DMS 273 treated with DMSO at 0.1 percent for 48 hours (cell line): ENCODE results near the gene CCDC138.

Experiments used
- DNase-seq: peaks from one replicate; lab custom pipeline; 2025; lab: John Stamatoyannopoulos, UW

Gene CCDC138

GRCh38 chr2:108829578-108830310, 43.2 kb downstream of the CCDC138 start:
- no peak for DNase-seq

GRCh38 chr2:108833219-108833618, 46.6 kb downstream of the CCDC138 start:
- DNase-seq: no peak

- no peak for DNase-seq
Observed at GRCh38 chr2:108834620-108835019, 48.0 kb downstream of the CCDC138 start.

GRCh38 chr2:108835040-108835439, 48.5 kb downstream of the CCDC138 start:
- no peak for DNase-seq

GRCh38 chr2:108837198-108837597, 50.6 kb downstream of the CCDC138 start:
- DNase-seq: no peak

DNA sequence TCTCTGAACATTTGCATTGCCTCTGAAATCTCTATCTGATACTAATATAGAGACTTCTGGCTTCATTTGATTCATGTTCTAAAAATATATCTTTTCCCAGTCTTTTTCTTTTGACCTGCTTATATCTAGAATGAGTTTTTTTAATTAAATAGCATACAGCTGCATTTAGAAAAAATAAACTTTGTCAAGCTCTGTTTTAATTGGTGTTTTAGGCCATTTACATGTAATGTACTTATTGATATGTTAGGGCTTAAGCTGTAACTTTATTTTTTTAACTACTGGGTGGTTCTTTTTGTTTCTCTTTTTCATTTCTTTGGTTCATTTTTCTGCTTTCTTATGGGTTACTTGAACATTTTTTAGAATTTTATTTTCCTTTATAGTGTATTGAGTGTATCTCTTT, 54.9 kb downstream of the CCDC138 start:
- no peak for DNase-seq

DNA sequence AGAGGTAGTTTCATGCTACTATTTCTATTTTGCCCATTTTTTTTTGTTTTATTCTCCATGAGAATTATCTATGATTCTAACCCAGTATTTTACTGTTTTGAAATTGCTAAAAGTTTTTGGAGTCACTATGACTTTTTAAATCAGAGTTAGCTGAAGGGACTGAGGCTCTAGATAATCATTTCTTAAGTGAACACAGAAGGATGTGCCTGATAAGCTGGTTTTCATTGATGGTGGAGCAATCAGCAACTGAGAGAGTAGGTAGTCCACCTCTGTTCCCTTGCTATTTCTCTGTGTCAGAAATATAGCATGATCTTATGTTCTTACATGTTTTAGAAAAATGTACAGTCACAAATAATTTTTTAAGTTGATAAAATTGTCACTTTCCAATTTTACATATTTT, 59.4 kb downstream of the CCDC138 start:
- DNase-seq: no peak

DNA sequence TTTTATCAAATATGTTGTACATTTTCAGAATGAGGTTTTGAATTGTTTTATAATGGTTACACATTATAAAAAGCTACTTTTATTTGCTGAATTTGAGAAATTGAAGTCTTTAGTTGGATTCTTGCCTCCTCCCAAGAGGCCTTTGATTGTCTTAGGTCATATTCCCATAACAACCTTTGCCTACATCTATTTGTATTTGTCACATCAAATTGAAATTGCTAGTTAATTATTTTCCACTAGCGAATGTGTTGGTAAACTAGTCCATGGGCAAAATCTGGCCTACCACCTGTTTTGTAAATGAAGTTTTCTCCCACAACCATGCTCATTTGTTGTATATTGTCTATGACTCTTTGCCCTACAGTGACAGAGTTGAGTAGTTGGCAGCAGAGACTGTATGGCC, 60.4 kb downstream of the CCDC138 start:
- no peak for DNase-seq

DNA sequence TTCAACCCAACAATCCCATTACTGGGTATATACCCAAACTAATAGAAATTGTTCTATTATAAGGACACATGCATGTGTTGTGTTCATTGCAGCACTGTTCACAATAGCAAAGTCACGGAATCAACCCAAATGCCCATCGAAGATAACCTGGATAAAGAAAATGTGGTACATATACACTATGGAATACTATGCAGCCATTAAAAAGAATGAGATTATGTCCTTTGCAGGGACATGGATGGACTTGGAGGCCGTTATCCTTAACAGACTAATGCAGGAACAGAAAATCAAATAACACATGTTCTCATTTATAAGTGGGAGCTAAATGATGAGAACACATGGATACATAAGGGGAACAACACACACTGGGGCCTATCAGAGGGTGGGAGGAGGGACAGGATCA, 65.8 kb downstream of the CCDC138 start:
- DNase-seq: no peak

- no peak for DNase-seq
Observed at GRCh38 chr2:108853421-108853820, 66.8 kb downstream of the CCDC138 start.

DNA sequence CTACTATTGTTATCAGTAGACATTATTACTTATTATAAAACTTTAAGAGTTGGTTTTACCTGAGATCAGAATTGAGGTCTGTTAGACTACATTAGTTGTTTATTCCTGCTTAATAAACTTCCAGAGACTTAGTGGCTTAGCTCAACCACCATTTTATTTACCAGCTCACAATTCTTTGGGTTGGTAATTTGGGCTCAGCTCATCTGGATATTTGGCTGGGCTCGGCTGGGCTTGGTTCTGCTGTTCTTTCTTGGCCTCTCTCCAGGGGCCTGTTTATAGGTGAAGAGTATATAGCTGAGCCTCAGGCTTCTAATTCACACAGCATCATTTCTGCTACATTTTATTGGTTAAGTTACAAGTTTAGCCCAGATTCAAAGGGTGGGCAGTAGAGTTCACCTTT, 67.9 kb downstream of the CCDC138 start:
- DNase-seq: no peak

GRCh38 chr2:108855194-108855593, 68.6 kb downstream of the CCDC138 start:
- no peak for DNase-seq

DNA sequence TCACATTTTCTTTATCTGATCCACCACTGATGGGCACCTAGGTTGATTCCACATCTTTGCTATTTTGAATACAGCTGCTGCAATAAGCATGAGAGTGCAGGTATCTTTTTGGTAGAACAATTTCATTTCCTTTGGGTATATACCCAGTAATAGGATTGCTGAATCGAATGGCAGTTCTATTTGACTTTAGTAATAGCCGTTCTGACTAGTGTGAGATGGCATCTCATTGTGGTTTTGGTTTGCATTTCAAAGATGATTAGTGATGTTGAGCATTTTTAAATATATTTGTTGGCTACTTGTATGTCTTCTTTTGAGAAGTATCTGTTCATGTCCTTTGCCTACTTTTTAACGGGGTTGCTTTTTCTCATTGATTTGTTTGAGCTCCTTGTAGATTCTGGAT, 72.3 kb downstream of the CCDC138 start:
- DNase-seq: no peak

DNA sequence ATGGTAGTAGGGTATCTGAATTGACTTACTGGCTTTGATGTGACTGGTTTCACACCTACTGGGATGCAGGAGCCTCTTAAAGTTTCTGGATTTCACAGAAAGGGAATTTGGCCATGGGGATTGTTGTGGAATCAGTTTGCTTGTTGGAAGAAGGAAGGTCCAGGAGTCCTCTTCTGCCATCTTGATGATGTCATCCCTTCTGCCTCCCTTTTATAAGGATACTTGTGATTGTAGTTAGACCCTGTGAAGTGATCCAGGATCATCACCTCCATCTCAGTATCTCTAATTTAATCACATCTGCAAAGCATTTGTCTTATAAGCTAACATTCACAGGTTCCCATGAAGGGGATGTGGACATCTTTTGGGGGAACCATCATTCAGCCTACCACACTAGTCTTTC, 79.5 kb downstream of the CCDC138 start:
- DNase-seq: no peak

DNA sequence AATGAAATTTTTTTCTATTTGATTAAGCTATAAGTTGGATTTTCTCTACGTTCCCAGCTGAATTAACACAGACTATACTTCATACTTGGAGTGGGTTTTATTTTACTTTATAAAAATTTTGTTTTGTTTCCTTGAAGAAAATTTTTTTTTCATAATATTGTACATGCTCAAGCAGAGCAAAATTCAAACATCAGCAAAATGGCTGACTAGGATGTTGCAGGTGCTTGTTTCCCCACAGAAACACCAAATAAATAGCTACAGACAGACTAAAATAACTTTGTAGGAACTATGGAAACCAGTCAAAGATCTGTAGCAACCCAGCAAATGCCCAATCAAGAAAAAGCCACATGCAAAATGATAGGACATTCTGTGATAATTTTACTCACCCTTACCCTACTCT, 82.3 kb downstream of the CCDC138 start:
- DNase-seq: no peak

DNA sequence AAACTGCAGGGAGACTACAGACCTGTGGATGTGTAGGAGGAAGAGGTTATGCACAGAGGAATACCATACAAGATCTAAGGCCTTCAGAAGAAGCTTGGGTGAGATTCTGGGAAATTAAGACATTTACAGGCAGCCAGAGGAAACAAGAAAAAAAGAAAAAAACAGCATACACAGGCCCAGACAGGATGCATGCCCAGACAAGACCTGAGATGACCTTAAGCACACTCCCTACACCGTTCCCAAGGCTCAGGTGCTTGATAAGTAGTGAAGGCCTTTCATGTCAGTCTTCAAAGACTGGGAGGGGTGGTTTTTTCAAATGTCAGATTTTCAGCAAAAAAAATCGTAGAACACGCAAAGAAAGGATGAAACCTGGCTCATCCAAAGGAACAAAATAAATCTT, 83.0 kb downstream of the CCDC138 start:
- DNase-seq: no peak

GRCh38 chr2:108870069-108870644, 83.6 kb downstream of the CCDC138 start:
- no peak for DNase-seq

- DNase-seq: no peak
Observed at GRCh38 chr2:108877506-108877905, 90.9 kb downstream of the CCDC138 start.

GRCh38 chr2:108878276-108878675, 91.7 kb downstream of the CCDC138 start:
- DNase-seq: no peak

DNA sequence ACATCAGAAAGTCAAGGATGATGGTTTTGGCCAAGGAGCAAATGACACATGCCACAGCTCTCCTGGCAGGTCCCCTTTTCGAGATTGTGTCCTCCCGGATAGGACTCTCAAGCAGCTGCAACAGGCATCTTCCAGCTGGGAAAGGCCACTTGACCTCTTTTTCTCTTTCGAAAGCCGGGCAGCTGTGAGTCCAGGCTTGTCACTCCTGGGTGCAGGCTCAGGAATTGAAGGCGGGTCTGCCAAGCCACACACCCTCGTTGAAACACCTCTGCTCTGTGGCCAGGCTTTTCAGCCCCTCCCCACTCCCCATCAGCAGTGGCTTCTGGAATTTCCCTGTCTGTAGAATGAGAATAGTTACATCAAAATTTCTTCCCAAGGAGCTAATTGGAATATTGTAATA, 98.0 kb downstream of the CCDC138 start:
- DNase-seq: no peak

DNA sequence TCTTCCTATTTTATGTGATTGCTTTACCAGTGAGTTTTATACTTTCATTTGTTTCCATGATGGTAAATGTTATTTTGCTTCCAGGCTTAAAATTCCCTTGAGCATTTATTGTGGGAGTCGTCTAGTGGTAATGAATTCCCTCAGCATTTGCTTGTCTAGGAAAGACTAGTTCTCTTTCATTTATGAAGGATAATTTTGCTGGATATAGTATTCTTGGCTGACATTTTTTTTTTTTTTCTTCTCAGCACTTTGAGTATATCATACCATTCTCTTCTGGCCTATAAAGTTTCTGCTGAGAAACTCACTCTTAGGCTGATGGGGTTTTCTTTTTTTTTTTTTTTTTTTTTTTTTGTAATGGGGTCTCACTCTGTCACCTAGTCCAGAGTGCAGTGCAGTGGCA, 103.3 kb downstream of the CCDC138 start:
- DNase-seq: no peak

- no peak for DNase-seq
Observed at GRCh38 chr2:108893277-108893676, 106.7 kb downstream of the CCDC138 start.

DNA sequence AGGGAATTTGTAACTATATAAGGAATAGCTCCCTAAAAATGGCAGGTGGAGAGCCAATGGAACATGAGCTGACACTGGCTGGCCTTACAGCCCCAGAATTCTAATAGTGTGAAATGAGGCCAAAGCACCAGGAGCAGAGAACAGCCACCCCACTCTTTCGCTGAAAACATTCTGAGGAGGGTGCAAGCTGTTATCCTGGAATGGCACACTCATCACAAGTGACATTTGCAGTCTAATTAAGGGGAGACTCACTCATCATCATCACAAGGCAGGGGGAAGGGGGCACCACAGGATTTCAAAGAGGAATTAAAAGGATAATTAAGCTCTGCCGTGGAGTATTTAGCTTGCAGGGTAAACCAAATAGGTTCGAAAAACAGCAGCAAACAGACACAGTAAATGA, 108.2 kb downstream of the CCDC138 start:
- DNase-seq: no peak

- DNase-seq: no peak
Observed at GRCh38 chr2:108895188-108895587, 108.6 kb downstream of the CCDC138 start.
